Fibroblast of mammary gland (primary cell): ENCODE results near the gene PCDH15.

Experiments used
- DNase-seq: peaks from one replicate; pipeline ENCODE4 v3.0.0-alpha.2; 2010; ENCODE audit warnings: low read depth
- H3K4me3 ChIP-seq: 2 replicates; pipeline ENCODE4 v1.5.1; 2011; ENCODE audit warnings: low read depth, mild to moderate bottlenecking, low read length, moderate library complexity; ENCODE audit not compliant: control insufficient read depth
- CTCF ChIP-seq: conservative IDR thresholded peaks from 2 replicates; pipeline ENCODE4 v1.5.1; 2011; ENCODE audit warnings: low read depth, low read length, inconsistent platforms; ENCODE audit not compliant: control insufficient read depth, insufficient read depth

PCDH15 gene

GRCh38 chr10:53840653-53841052, 960.4 kb downstream of the PCDH15 start:
- H3K4me3 ChIP-seq, result no peak overlapping the region
- no peak for TF ChIP-seq CTCF
- no peak for DNase-seq

- H3K4me3 ChIP-seq, result no peak overlapping the region
- peak; percentile 37 for DNase-seq
- peak; percentile 36 for TF ChIP-seq CTCF
Observed at GRCh38 chr10:53839440-53840039, 961.5 kb downstream of the PCDH15 start.

GRCh38 chr10:53836638-53837037, 964.4 kb downstream of the PCDH15 start:
- no peak for TF ChIP-seq CTCF
- no peak overlapping the region for H3K4me3 ChIP-seq
- peak; percentile 6 for DNase-seq

- no peak for TF ChIP-seq CTCF
- no peak for DNase-seq
- no peak overlapping the region for H3K4me3 ChIP-seq
Observed at GRCh38 chr10:53833908-53834307, 967.1 kb downstream of the PCDH15 start.

GRCh38 chr10:53827261-53827660, 973.8 kb downstream of the PCDH15 start:
- no peak overlapping the region for H3K4me3 ChIP-seq
- no peak for DNase-seq
- no peak for TF ChIP-seq CTCF

GRCh38 chr10:53808677-53809372, 992.2 kb downstream of the PCDH15 start:
- DNase-seq, result no peak
- H3K4me3 ChIP-seq, result no peak overlapping the region
- no peak for TF ChIP-seq CTCF
